HL-60 (cell line): Measurements from ENCODE around the gene IFRD2.

Source experiments
- DNase-seq, 2 experiments: peaks; one replicate each; pipeline ENCODE4 v3.0.0-alpha.2; 2010 to 2020; ENCODE audit warnings: low read depth in 1 of 2, low spot score in 1 of 2
- H3K27ac ChIP-seq: fragments of 250-450 bp; sonication (Bioruptor Pico); replicated peaks from 2 replicates; pipeline ENCODE4 v1.5.1; 2020; ENCODE audit warnings: mild to moderate bottlenecking, moderate library complexity
- H3K27me3 ChIP-seq: fragments of 250-450 bp; sonication (Bioruptor Pico); 2 replicates; pipeline ENCODE4 v1.5.1; 2021; ENCODE audit warnings: mild to moderate bottlenecking, moderate library complexity; ENCODE audit not compliant: insufficient read depth, poor library complexity, severe bottlenecking
- H3K4me3 ChIP-seq: replicated peaks from 2 replicates; pipeline ENCODE4 v1.5.1; 2011; ENCODE audit warnings: mild to moderate bottlenecking, control low read depth, low read length; ENCODE audit not compliant: insufficient read depth
- GABPA ChIP-seq: IDR thresholded peaks from 2 replicates; pipeline ENCODE4 v1.6.1; 2012; ENCODE audit warnings: low read depth
- POLR2AphosphoS5 ChIP-seq: IDR thresholded peaks from 2 replicates; pipeline ENCODE4 v1.6.1; 2012; ENCODE audit warnings: low read depth
- SPI1 ChIP-seq: IDR thresholded peaks from 2 replicates; pipeline ENCODE4 v1.6.1; 2012; ENCODE audit warnings: low read depth, mild to moderate bottlenecking, borderline replicate concordance
- TF ChIP-seq, protein P1 (sequence below): IDR thresholded peaks from 2 replicates; pipeline ENCODE4 v1.6.1; 2012; ENCODE audit warnings: low read depth; ENCODE audit not compliant: insufficient replicate concordance
- TF ChIP-seq, protein P2 (sequence below): IDR thresholded peaks from one replicate; pipeline ENCODE4 v1.5.1; 2011; ENCODE audit warnings: low read length, control low read depth, inconsistent platforms; ENCODE audit not compliant: insufficient read depth

Gene IFRD2

GRCh38 chr3:50323614-50324199, 31.5 kb upstream of the IFRD2 start:
- DNase-seq: no peak
- TF ChIP-seq, protein P1, sequence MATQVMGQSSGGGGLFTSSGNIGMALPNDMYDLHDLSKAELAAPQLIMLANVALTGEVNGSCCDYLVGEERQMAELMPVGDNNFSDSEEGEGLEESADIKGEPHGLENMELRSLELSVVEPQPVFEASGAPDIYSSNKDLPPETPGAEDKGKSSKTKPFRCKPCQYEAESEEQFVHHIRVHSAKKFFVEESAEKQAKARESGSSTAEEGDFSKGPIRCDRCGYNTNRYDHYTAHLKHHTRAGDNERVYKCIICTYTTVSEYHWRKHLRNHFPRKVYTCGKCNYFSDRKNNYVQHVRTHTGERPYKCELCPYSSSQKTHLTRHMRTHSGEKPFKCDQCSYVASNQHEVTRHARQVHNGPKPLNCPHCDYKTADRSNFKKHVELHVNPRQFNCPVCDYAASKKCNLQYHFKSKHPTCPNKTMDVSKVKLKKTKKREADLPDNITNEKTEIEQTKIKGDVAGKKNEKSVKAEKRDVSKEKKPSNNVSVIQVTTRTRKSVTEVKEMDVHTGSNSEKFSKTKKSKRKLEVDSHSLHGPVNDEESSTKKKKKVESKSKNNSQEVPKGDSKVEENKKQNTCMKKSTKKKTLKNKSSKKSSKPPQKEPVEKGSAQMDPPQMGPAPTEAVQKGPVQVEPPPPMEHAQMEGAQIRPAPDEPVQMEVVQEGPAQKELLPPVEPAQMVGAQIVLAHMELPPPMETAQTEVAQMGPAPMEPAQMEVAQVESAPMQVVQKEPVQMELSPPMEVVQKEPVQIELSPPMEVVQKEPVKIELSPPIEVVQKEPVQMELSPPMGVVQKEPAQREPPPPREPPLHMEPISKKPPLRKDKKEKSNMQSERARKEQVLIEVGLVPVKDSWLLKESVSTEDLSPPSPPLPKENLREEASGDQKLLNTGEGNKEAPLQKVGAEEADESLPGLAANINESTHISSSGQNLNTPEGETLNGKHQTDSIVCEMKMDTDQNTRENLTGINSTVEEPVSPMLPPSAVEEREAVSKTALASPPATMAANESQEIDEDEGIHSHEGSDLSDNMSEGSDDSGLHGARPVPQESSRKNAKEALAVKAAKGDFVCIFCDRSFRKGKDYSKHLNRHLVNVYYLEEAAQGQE: no peak
- TF ChIP-seq POLR2AphosphoS5 (0 out of 2 replicates have a peak, but pooled peaks have one; percentile 6), SPI1 (peak; percentile 39; the same call in 1 of the 2 replicates)
- Histone ChIP-seq H3K27ac (peak overlapping the region; percentile 100), H3K27me3 (no peaks in the 10 kb centered on the region), H3K4me3 (no peak overlapping the region)

DNA sequence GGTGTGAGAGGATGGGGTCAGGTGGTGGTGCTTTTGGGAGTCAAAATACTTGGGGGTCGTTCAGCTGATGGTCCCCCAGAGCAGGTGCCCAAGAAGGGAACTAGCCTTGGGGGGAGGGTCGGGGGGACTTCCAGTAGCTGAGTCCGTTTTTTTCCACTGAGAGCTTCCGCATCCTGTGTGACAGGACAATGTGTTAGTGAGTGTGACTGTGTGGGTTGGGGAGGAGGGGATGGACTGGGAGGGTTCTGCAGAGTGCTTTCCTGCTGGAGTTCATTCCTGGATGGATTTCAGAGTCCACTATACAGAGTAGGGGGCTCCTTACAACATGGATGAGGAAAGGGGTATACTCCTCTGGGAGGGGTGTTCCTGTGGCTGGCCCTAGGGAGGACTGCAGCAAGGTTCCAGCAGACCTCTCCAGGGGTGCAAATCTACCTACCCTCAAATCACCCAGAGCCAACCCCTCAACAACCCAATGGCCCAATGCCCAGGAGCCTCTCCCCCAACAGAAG, 30.9 kb upstream of the IFRD2 start:
- no peaks in the 10 kb centered on the region for H3K27me3 ChIP-seq
- peak in 1 of 2 experiments; percentile 49 for DNase-seq
- no peak overlapping the region for H3K4me3 ChIP-seq
- peak overlapping the region; percentile 100 for H3K27ac ChIP-seq
- TF ChIP-seq SPI1 (peak; percentile 26; the same call in 1 of the 2 replicates), POLR2AphosphoS5 (peak; percentile 48; the same call in 1 of the 2 replicates), GABPA (no peak)
- TF ChIP-seq, protein P1: no peak
- TF ChIP-seq, protein P2, sequence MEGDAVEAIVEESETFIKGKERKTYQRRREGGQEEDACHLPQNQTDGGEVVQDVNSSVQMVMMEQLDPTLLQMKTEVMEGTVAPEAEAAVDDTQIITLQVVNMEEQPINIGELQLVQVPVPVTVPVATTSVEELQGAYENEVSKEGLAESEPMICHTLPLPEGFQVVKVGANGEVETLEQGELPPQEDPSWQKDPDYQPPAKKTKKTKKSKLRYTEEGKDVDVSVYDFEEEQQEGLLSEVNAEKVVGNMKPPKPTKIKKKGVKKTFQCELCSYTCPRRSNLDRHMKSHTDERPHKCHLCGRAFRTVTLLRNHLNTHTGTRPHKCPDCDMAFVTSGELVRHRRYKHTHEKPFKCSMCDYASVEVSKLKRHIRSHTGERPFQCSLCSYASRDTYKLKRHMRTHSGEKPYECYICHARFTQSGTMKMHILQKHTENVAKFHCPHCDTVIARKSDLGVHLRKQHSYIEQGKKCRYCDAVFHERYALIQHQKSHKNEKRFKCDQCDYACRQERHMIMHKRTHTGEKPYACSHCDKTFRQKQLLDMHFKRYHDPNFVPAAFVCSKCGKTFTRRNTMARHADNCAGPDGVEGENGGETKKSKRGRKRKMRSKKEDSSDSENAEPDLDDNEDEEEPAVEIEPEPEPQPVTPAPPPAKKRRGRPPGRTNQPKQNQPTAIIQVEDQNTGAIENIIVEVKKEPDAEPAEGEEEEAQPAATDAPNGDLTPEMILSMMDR: no peak

DNA sequence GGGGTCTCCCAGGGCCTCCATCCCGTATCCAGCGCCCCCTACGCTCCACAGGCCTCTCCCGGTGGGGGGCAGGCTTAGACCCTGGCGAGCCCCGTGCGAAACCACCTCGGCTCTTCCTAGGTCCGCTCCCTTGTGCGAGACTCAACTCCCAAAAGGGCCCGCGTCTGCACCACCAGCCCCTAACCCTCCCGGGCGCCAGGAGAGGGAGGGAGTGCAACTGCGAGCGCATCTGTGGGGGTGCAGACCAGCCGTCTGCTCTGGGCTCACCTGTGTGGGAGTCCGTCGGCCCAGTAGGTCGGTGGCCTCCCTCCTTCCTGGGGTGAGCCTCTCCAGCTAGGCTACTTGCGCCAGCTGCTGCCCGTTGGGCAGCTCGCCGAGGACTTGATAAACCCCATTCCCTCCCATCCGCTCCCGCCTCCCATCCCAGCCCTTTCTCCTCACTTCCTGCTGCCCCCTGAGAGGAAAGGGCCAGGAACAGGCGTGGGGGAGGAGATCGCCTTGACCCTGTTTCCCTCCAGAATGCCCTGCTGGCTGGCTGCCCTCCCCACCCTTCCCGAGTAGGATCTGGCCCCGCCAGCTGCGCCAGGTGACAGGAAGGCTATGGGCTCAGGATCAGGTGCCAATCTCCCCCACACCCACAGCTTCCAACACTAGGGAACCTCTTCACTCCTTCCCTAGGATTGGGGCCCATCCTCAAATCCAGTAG, 30.3 kb upstream of the IFRD2 start, which contains the start of gene HYAL2:
Gene HYAL2 (minus strand): TSS at position 360 of the 706 bp plus-strand sequence. CDS start 2,256 bp downstream, outside the sequence.
- Histone ChIP-seq H3K4me3 (peak within 1 kb of the TSS; percentile 68), H3K27ac (peak within 1 kb of the TSS; percentile 100), H3K27me3 (no peaks in the 10 kb centered on the region)
- TF ChIP-seq POLR2AphosphoS5 (no peak), GABPA (no peak), SPI1 (no peak)
- TF ChIP-seq, protein P2: no peak
- TF ChIP-seq, protein P1: no peak
- no peak for DNase-seq
